Central memory CD4-positive, alpha-beta T cell (primary cell): ENCODE results near the gene FAM118A.
"Not testable (repeated sequence)": the region's sequence is repeated elsewhere in the genome, so short reads cannot be mapped to it uniquely, and the experiment has no call there.

ENCODE experiments used
- DNase-seq: peaks from one replicate; pipeline ENCODE4 v3.0.0; 2022
- total RNA-seq, 3 experiments: gene quantifications; one replicate each; lab custom pipeline; 2026; lab: John Stamatoyannopoulos, UW

The FAM118A gene
- 62.0 to 236 (median 121) reads per million in 3 experiments for total RNA-seq

DNA sequence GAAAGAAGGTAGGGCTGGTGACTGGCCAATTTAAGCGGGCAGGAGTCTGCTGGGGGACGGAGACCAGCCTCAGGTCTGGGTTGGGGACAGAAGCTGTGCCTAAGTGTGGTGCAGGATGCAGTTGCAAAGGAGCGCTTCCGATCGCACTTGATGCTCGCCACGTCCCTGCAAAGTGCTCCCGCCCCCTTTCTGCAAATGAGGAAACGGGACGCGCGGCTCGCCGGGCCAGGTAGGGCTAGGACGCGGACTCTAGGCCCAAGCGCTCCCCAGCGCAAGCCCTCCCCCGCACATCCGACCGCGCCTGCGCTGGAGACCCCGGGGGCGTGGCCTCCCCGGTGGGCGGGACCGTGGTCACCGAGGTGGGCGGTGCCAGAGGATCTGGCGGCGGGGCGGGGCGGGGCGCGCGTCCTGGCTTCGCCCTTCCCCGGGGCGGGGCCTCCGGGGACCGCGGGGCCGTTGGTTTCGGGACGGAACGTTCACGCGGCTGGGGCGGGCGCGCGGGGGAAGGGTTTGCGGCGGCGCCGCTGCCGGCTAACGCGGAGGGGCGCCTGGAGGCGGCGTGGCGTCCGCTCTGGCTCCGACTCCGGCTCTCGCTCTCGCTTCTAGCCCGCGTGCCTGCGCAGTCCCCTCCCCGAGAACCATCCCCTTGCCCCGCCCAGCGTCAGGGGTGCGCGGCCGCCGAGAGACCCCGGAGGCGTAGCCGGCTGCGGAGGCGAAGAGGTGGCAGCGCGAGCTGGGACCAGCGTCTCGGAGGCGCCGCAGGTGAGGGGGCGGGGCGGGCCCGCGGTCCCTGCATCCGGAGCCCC, at the start of gene FAM118A:
FAM118A (plus strand) TSS at position 513 of the 806 bp plus-strand sequence. CDS start 12,446 bp downstream, outside the sequence.
- DNase-seq: peak; percentile 97

GRCh38 chr22:45260395-45260759, 49.4 kb upstream of the FAM118A start:
- not testable (repeated sequence) for DNase-seq

- DNase-seq: no peak
These were observed 48.2 kb upstream of the FAM118A start for GRCh38 chr22:45261407-45262088.

- no peak for DNase-seq
These were observed 47.4 kb upstream of the FAM118A start for GRCh38 chr22:45262195-45262930.

DNA sequence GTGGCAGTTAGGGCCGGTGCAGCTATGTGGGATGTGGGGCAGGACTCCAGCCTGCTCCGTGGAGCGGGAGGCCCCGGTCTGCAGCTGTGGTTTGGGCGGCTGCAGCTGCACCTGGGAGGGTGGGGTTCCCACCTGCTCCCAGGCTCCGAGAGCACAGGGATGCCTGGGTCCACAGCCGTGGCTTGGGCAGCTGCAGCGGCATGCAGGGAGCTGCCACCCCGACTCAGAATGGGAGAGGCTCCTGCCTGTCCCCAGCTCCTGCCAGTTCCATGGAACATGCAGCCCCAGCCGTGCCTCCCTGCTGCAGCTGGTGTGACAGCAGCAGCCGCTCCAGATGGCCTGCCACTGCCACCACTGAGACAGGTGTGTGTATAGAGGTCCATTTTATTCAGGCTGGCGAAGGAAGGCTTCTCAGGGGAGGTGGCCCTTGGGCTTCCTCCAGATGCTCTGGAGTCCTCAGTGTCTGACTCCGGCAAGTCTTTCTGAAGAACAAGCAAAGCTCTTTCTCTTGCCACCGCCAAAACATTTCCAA, 46.7 kb upstream of the FAM118A start:
- no peak for DNase-seq

DNA sequence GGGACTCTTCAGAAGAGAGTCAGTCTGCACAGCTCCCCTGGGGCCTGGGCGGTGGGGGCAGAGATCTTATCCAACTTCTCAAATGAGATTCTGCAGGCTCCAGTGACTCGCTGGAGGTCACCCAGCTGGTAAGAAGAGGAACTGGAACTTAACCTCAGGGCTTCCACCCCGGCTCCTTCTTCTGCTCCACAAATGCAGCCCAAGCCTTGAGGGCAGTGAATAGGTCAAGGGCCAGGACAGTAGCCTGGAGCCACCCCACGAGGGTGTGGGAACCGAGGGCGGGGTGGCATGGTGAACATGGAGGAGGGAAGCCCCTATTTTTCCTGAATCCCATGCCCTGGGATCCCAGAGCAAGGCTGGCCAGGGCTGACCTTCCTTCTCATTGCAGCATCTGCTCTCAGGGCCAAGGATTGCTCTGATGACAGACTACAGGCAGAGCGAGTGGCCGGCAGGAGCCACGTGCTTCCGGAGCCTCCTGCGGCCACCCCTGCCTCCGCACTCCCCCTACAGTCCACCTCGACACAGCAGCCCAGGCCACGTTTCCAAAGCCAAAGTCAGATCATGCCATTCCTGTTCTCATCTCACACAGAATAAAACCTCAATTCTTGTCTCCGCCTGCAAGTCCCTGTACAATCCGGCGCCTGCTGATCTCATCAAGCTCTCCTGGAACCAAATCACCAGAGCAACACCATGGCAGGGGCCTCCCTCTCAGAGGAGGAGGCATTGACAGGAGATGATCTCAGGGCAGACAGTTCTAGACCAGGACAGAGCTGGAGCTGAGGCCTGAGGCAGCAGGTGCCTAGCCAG, 46.1 kb upstream of the FAM118A start:
- DNase-seq: no peak

DNA sequence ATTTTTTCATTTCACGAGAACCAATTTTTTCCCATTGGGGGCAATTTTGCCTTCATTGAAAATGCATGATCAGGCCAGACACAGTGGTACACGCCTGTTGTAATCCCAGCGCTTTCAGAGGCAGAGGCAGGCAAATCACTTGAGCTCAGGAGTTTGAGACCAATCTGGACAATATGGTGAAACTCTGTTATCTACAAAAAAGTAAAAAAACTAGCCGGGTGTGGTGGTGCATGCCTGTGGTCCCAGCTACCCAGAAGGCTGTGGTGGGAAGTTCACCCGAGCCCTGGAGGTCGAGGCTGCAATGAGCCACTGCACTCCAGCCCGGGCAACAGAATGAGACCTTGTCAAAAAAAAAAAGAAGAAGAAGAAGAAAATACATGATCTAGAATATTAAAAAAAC, 44.2 kb upstream of the FAM118A start:
- DNase-seq: no peak

DNA sequence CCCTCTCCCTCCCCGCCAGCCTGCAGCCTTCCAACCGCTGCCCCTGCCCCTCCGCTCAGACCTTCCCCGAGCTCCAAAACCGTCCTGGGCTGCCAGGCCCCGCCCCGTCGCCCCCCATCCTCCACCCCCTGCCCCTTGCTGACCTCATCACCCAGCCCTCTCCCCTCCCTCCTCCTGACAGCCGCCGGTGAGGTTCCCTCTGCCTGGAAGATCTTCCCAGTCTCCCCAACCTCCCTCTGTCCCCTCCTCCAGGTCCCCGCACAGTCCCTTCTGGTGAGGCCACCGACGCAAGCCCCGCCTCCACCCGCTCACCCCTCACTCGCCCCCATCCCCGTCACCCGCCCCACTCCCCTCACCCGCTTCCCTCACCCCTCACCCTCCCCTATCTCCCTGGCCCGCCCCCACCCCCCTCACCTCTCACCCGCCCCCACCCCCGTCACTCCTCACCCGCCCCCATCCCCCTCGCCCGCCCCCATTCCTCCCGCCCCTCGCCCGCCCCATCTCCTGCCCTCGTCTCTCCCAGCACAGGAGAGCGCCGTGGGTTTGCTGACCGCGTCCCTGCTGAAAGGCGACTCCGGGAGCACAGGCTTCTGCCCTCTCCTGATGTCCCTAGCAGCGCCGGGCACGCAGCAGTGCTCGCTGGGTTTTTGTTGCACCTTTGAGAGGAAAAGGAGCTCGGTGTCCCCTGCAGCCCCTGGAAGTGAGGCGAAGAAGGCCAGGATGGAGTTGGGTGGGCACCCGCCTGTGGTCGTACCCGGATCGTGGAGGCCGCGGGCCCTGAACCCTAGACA, 41.4 kb upstream of the FAM118A start:
- DNase-seq: no peak

GRCh38 chr22:45268958-45269844, 40.5 kb upstream of the FAM118A start:
- peak; percentile 87 for DNase-seq

DNA sequence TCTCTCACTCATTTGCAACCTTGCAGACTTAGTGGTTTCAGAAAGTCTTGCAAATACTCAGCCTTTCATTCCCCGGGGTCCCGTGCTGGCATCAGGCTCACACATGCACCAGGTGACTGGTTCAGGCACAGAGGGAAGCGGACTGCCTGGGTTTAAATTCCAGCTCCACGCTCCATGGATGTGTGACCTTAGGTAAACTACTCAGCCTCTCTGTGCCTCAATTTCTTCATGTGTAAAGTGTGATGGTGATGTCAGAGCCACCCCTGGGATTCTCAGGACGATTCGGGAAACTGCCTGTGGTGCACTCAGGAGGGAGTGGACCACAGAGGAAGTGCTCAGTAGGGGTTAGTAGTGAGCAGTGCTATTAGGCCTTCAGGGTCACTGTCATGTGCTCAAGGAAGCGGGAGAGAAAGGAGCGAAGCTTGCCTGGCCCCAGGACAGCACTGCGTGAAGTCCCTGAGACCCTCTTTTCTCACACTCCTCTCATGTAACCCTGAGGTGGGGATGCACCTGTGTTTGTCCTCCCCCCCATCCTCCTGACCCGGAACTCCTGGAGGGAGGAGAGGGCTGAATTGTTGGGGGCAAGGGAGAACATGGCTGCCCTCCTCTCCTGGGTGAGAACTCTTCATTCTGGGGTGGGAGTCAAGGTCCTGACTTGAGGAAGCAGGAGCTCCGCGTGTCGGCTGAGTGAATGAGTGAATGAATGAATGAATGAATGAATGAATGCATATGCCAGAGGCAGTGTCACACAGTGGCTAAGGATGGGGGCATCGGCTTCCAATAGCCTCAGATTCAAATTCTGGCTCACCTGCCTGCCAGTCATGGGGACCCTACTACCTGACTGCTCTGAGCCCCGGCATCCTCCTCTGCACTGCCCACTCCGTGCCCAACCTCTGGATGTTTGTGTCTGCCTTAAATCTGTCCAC, 39.4 kb upstream of the FAM118A start:
- no peak for DNase-seq

DNA sequence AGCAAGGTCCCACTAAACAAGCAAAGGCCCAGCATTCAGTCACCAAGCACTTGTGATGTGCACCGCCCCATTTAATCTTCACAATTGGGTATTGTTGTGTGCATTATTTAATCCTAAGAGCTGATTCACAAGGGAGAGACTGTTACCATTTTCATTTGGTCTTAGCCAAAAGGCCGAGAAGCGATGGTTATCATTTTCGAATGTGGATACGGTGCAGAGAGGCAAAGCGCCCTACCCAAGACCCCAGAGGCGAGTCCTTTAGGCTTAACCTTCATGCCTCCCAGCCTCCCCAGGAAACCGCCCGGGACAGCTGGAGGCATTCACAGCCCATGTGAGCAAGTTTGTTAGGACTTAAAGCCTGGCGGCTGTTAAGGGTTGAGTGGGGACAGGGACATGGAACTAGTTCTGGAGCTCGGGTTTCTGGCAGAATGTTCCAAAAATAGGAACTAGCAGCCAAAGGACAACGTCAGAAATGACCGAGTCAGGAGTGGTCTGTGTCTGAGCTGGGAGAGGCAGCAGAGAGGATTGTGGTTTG, 38.0 kb upstream of the FAM118A start:
- DNase-seq: no peak

GRCh38 chr22:45272498-45272897, 37.2 kb upstream of the FAM118A start:
- no peak for DNase-seq

GRCh38 chr22:45273452-45274075, 36.2 kb upstream of the FAM118A start:
- DNase-seq: no peak

DNA sequence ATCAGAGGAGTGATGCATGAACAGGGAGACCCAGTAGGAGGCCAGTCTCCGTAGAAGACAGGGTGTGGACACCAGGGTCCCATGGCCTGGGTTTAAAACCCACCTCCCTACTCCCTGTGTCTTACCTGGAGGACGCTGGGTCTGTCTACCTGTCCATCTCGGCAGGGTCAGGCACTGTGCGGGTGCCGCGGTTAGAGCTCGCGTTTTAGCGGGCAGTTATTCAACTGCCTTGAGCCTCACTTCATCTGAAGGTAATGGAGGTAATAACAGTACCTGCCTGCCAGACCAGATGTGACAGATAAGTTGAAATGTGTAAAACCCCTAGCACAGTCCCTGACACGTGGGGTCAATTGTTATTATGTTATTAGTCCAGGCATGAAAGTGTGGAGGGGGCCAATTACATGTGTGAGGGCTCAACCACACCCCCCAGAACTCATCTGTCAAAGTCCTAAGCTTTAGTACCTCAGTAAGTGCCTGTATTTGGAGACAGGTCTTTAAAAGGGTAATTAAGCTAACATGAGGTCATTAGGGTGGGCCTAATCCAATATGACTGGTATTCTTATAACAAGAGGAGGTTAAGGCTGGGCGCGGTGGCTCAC, 33.1 kb upstream of the FAM118A start:
- DNase-seq: no peak

- DNase-seq: not testable (repeated sequence)
These were observed 32.0 kb upstream of the FAM118A start for GRCh38 chr22:45277720-45278119.

GRCh38 chr22:45278125-45278524, 31.6 kb upstream of the FAM118A start:
- DNase-seq: no peak

DNA sequence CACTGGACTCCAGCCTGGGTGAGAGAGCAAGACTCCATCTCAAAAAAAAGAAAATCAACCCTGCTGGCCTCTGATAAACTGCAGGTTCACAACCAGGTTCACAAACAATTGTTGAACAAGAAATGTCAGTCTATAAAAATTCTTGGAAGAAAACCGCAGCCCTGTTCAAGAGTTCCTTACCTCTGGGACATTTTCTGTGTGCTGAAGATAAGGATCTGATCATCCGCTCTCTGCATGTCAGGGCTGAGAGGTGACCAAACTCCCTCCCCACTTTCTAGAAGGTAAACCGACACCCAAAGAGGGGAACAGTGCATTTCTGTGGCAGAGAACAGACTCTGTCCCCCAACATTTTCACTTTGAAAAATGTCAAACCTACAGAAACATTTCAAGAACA, 29.1 kb upstream of the FAM118A start:
- no peak for DNase-seq

DNA sequence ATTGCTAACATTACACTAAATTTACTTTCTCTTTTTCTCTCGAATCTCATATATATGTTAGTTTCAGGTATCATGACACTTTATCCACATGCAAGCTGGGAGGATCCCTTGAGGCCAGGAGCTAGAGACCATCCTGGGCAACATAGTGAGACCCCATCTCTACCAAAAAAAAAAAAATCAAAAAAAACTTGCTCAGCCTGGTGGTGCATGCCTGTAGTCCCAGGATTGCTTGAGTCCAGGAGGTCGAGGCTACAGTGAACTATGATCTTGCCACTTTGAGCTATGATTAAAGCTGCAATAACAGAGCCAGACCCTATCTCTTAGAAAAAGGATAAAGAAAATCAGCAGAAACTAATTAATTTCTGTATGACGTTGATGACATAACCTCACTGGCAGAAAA, 28.7 kb upstream of the FAM118A start:
- no peak for DNase-seq
